NCI-H2227 (cell line): ENCODE results near the gene PLXNA4.

ENCODE experiments used
- DNase-seq: peaks from one replicate; lab custom pipeline; 2025; ENCODE audit not compliant: unreplicated experiment; lab: John Stamatoyannopoulos, UW

Gene PLXNA4

DNA sequence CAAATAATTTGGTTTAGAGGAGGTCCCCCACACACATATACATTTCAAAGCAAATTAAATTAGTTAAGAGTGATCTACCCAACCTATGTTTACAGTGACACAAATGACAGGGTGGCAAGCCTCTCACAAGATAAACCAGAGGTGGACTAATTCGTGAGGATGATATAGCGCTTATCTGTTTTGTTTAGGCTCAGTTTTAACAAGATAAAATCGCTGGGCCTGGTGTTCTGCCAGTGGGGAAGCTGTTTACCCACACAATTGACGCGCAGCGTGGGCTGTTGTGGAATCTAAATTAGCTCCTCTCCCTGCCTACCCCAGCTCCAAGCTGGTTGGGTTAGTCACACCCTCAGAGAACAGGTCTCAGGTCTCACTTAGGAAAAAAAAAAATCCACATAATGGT is 16.7 kb upstream of the PLXNA4 start:
- DNase-seq: no peak

DNA sequence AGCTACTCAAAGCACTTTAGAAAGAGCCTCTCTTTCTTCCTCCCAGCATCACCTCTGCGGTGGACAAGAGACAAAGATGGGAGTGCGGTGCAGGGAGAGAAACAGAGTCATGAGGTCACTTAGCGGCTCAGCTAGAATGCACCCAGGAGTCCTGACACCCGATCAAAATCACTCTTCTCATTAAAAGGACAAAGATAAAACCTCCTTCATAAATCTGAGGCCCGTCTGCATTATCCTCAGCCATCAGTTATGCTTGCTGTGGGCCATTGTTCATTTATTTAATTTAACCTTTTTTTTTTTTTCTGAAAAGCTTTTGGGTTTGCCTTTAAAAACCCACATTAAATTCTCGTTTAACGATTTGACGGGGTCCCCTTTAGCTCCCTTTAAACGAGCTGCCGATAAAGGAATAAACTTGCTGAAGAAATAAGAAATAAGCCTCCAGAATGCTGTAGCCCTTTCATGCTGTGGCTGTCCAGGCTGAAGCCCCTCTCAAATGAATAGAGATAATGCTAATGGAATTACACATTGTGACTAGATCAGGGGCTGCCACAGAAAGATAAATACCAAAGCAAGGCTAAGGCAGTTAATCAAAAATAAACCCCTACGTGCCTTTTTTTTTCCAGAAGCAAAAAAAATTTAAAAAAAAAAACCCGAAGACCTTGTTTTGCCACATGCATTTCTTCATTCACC is 16.1 kb upstream of the PLXNA4 start:
- no peak for DNase-seq

- DNase-seq: no peak
Measured at GRCh38 chr7:132590162-132590561, 13.9 kb upstream of the PLXNA4 start.

DNA sequence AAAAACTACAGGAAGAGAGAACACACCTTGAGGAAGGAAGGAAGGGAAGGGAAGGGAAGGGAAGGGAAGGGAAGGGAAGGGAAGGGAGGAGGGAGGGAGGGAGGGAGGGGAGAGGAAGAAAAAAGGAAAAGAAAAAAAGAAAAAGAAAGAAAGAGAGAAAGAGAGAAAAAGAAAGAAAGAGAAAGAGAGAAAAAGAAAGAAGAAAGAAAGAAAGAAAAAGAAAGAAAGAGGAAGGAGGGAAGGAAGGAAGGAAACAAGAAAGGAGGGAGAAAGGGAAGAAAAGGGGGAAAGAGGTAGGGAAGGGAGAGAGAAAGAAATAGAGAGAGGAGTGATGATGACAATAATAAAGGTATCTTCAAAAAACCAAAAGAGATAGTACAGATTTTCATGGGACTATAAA is 12.3 kb upstream of the PLXNA4 start:
- no peak for DNase-seq

DNA sequence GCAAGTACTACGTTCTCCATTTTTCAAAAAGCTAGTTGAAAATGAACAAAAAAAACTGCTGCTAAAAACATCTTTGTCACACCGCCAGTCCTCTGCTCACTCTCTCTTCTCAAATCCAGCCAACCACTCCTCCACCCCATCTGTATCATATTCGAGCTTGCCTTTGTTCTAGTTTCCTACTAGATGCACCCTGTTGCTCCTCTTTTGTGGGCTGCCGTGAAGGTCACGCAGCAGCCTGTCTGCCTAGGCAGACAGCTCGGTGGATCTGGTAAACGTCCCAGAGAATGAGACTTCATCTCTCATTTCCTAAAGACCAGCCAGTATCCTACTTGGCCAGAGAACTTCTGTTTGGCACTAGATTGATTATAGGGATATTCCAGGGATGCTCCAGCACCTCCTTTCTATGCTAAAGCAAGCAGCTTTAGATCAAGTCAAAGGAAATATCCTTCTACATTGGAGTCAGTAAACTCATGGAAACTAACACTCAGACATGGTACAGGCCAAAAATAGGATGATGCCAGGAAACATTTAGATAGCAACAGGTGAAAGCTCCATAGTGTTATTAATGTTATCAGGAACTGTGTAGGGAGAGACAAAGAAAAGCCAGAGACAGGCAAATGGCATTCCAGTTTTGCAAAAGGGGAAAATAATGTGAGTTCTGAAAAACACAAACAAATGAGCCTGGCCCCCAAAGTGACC is 8.7 kb upstream of the PLXNA4 start:
- no peak for DNase-seq

DNA sequence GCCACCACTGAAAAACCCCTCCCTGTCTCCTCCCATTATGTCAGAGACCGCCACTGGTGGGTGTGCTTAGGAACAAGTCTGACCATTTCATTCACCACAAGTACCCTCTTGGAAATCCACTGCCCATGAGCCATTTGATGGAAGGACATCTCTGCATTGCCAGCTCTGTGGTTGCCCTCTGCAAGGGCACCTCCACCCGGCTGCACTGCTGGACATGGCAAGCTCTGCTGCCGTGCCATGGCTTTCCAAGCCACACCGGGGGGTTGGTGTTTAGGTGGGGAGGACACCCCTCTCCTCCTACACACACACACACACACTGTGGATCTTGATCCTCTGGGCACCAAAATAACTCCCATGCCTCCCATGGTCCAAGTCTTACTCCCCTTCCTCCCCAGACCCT is 5.2 kb upstream of the PLXNA4 start:
- DNase-seq: no peak

DNA sequence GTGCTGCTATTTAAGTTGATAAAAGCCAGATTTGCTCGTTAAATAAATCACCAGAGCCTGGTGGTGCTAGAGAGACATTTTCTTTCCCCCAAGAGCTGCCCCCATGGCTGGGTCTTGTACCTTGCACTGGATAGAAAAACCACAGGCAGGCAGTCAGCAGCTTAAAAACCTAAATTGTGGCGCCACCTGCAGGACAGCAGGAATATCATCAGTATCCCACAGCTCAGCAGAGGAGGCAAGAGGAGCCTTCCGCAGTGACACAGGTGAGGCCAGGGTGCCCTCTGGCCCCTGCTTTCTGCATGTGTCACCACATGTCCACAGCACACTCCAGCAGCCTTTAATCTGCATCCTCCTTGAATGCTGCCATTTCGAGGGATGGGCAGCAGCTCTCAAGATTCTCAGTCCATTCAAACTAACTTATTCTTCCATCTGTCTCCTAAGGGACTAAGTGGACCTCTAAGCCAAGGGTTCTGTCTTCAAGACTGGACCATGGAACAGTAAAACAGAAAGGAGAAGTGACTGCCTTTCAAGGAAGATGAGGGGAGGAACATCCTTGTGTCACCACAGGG is 4.5 kb upstream of the PLXNA4 start:
- DNase-seq: peak; percentile 83

DNA sequence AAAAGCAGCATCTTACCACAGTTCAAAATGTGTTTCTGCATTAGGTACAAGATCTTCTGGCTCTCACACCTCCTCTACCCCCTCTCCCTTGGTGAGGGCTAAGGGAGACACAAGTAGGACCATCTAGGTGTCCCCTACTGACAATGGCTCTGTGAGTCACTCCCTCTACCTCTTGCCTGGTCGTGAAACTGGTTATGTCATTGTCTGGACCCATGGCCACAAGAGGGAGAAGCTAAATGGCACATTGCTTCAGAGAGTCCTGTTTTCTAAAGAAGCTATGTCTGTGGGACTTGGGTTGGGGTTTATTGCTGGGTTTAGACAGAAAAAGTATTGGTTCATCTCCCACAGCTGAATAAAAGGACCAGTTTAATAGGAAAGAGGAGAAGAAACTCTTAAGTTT is 4.0 kb upstream of the PLXNA4 start:
- peak; percentile 24 for DNase-seq

DNA sequence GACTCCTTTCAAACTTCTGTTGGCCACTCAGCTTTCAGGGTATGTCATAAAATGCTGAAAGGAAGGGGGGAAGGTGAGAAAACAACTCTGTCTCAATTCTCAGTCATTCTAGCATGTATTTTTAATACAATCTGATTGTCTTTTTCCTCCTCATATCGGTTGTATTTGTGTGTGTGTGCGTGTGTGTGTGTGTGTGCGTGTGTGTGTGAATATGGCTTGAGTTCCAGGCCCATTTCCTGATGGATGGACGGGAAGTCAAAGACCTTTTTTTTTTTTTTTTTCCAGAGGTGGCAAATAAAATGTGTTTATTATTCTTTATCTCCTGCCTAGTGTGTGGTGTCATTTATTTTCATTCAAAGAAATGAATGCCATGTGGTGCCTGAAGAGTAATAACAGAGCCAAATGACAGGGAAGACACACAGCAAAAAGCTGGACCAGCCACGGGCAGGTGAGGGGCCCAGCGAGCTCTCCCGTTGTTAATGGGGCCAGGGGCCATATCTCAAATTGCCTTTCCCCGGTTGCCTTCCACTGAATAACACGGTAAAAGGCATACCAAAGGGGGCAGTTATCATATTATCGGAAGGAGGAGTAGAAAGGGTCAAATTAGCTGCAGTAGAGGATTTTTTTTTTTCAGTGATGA is 3.1 kb upstream of the PLXNA4 start:
- no peak for DNase-seq

- DNase-seq: no peak
Measured at GRCh38 chr7:132578826-132579225, 2.6 kb upstream of the PLXNA4 start.

DNA sequence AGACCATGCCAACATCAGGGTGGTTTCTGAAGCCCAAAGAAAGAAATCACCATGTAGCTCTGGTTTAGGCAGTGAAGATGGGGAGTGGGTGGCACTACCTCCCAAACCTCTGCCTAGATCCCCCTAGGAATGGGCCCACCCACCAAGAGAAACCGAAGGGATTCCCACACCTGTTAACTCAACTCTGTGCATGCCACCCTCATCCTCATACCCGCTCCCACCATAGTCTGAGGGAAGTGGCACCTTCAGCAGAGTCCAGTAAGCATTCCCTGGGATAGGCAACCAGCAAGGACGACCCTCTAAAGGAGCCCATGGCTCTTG is 1.7 kb upstream of the PLXNA4 start:
- DNase-seq: no peak

- DNase-seq: peak; percentile 84
Measured at GRCh38 chr7:132577206-132578049, 1.2 kb upstream of the PLXNA4 start.

DNA sequence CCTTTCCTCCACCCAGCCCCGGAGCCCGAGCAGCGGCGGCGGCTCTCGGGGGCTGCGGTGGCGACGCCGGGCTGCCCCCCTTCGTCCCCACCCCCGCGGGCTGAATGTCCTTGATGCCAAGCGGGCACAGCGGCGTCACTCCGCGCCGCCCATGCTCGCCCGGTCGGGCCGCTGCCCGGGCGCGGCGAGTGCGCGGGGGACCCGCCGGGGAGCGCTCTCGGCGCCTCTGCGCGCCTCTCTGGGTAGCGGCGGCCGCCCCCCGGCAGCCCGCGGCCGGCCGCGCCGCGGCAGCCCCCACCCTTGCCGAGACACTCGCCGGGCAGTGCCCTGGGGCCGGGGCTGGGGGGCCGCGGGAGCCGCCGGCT is 433 bp upstream of the PLXNA4 start:
- peak; percentile 47 for DNase-seq

- peak; percentile 64 for DNase-seq
Measured at GRCh38 chr7:132575419-132575981, 770 bp downstream of the PLXNA4 start.

DNA sequence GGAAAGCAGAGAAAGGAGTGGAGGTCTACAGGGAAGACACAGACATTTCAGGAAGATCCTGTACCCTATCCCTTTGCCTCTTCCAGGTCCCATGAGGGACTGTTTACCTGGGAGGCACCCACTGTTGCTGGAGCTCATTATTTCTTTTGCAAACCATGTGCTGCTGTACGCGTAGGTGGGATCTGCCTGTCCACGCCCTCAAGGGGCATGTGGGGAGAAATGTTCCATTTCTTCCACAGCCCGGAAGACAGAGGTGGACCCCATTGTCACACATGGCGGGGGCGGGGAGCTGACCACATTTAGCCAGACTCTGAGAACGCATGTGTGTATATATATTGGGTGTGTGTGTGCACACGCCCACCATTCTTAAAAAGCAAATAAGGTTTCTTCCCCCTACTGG is 2.0 kb downstream of the PLXNA4 start:
- DNase-seq: no peak

DNA sequence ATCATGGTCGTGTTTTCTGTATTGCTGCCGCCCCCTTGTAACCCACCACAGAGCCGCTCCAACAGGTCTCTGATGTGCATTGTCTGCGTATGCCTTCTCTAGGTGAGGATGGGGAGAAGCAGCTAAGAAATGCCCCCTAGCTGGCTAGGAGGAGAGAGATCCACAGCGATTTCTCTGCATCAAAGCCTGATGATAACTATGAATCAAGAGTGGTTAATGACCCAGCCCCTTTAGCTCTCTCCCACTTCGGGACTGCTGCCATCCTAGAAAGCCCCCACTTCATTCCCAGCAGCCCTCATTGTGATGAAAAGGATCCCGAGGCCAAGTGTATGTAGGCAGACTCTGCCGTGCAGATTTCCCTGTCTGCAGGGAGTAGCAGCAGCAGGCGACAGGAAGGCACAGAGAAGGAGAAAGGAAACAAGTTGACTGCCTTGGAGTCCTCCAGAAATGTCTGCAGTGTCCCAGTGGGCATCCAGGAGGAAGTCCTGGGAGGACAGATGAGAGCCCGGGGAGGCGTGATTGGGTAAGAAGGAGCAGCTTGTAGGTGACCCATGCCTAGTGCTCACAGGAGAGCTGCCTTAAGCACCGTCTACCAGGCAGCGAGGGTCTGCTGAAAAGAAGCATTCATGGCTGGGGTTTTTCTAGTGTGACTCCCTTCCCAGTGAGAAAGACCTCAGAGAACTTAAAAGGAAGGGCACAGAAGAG is 2.9 kb downstream of the PLXNA4 start:
- no peak for DNase-seq

DNA sequence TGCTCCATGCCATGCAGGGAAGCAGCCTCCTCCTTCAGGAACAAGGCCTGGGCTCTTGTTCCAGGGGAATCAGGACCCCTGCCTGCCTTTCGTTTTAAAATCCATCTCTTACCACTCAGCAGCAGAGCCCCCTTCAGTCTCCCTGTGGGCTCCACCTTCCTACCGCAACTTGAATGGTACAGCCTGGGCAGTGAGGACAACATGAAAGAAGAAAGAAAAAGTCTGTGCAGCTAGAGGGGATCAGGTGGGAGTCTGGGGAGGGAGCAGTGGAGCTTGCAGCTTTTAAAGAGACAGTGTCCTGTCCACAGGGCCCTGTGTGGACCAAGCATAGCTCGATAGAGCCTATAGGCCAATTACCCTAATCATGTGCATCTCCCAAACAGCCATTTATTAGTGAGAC is 3.7 kb downstream of the PLXNA4 start:
- DNase-seq: peak; percentile 29

GRCh38 chr7:132571970-132572369 is 4.3 kb downstream of the PLXNA4 start:
- no peak for DNase-seq

DNA sequence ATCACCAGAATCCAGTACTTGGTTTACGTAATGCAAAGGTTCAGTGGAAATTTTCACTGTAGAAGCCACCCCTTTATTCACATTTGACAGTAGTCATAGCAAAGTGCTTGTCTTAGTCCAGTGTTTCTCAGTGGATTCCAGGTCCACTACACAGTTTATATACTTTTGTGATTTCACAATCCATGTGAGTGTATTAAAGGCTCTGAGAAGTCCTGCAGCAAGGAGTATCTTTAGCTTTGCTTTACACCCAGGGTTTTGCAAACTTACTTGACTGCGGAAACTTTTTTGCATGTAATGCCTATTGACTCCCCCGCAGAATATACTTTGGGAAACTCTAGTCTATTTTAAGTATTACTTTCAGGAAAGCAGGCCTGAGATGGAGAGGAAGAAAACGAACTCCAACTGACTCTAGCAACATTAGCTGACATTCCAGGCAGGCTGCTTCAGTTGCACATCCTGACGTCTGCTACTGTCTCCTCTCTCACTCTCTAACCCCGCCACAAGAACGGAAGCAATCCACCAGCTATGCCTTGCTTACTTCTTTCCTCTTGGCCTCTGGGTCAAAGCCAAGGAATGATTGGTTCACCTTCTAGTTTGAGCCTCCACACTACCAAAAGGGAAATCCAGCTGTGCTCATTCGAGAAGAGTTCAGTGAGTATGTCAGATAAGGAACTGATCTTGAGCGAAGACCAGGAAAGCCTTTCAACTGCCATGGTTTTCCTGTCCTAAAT is 6.2 kb downstream of the PLXNA4 start:
- no peak for DNase-seq

DNA sequence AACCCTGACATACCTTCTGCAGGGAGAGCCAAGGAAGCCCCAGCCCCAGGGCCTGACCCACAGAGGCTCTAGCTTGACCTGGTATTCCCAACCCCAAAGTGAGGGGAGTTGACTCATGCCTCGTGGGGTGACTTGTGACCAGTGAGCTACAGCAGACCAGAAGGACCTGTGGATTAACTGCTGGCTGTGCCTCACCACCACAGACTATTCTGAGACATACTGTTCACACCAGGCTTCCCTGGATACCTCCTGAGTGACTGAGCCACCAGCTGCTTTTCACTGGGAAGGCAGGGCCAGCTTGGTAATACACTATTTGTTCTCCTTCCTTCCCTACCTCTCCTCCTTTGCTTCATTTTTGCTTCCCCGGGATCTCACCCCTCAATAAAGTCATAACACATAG is 7.3 kb downstream of the PLXNA4 start:
- DNase-seq: no peak
